ENCODE data around the gene SEPTIN3.
"Not testable (repeated sequence)": the region's sequence is repeated elsewhere in the genome, so short reads cannot be mapped to it uniquely, and the experiment has no call there.

SEPTIN3 gene

GRCh38 chr22:41940832-41941765 lies 28.1 kb upstream of the SEPTIN3 start:
- DNase-seq: peak; percentile 88

- DNase-seq: no peak
Measured at GRCh38 chr22:41943661-41944209, 25.5 kb upstream of the SEPTIN3 start.

- DNase-seq: peak; percentile 82
Measured at GRCh38 chr22:41946629-41947423, 22.4 kb upstream of the SEPTIN3 start, which contains the start of gene CENPM. TSS of gene CENPM (minus strand) at chr22:41947152. CDS start at chr22:41947076, 76 bp downstream.

GRCh38 chr22:41947424-41948080 lies 21.7 kb upstream of the SEPTIN3 start:
- no peak for DNase-seq

- no peak for DNase-seq
Measured at GRCh38 chr22:41948142-41948541, 21.1 kb upstream of the SEPTIN3 start.

- not testable (repeated sequence) for DNase-seq
Measured at GRCh38 chr22:41948928-41949296, 20.3 kb upstream of the SEPTIN3 start.

- no peak for DNase-seq
Measured at GRCh38 chr22:41949297-41949965, 19.8 kb upstream of the SEPTIN3 start.

GRCh38 chr22:41951898-41952474 lies 17.3 kb upstream of the SEPTIN3 start, which contains the start of gene SMIM45:
TSS of gene SMIM45 (plus strand) at chr22:41952150.
- peak; percentile 40 for DNase-seq

GRCh38 chr22:41952713-41953112 lies 16.5 kb upstream of the SEPTIN3 start:
- no peak for DNase-seq

- no peak for DNase-seq
Measured at GRCh38 chr22:41957941-41958556, 11.2 kb upstream of the SEPTIN3 start.

GRCh38 chr22:41963453-41964111 lies 5.7 kb upstream of the SEPTIN3 start:
- DNase-seq: no peak

- DNase-seq: no peak
Measured at GRCh38 chr22:41964112-41964491, 5.1 kb upstream of the SEPTIN3 start.

- no peak for DNase-seq
Measured at GRCh38 chr22:41966225-41966606, 3.0 kb upstream of the SEPTIN3 start.

- DNase-seq: peak; percentile 53
Measured at GRCh38 chr22:41966607-41967240, 2.5 kb upstream of the SEPTIN3 start.

- DNase-seq: no peak
Measured at GRCh38 chr22:41968601-41969000, 642 bp upstream of the SEPTIN3 start.

- no peak for DNase-seq
Measured at GRCh38 chr22:41970601-41971000, 1.4 kb downstream of the SEPTIN3 start.

GRCh38 chr22:41971431-41971830 lies 2.2 kb downstream of the SEPTIN3 start:
- DNase-seq: no peak

- no peak for DNase-seq
Measured at GRCh38 chr22:41974691-41975290, 5.5 kb downstream of the SEPTIN3 start.

- no peak for DNase-seq
Measured at GRCh38 chr22:41975299-41976069, 6.2 kb downstream of the SEPTIN3 start.
